ENCODE data around the gene TMEM225B.
"Not testable (repeated sequence)": the region's sequence is repeated elsewhere in the genome, so short reads cannot be mapped to it uniquely, and the experiment has no call there.

TMEM225B gene

GRCh38 chr7:99597762-99598501 lies at the start of gene TMEM225B:
TMEM225B (plus strand) TSS chr7:99598267; CDS start chr7:99604389, 6,122 bp downstream.
- TF ChIP-seq CTCF (conservative IDR thresholded peaks at IDR 0.05; ENCODE audit: low read depth, low read length): no peak
- no peak within 1 kb of the TSS for H3K4me3 ChIP-seq (ENCODE audit: low read depth, low read length)

GRCh38 chr7:99549545-99549944 lies 48.5 kb upstream of the TMEM225B start:
- not testable (repeated sequence) for H3K4me3 ChIP-seq (ENCODE audit: low read depth, low read length); DNase-seq (ENCODE audit: low read depth)

More at GRCh38 chr7:99597762-99598501, at the start of gene TMEM225B:
- no peak for DNase-seq (ENCODE audit: low read depth)

GRCh38 chr7:99551334-99551733 lies 46.7 kb upstream of the TMEM225B start:
- DNase-seq (ENCODE audit: low read depth): peak; percentile 27
- peak overlapping the region; percentile 99 for H3K4me3 ChIP-seq (ENCODE audit: low read depth, low read length)
- no peak for TF ChIP-seq CTCF (conservative IDR thresholded peaks at IDR 0.05; ENCODE audit: low read depth, low read length)

GRCh38 chr7:99551767-99552463 lies 46.2 kb upstream of the TMEM225B start, which contains the start of gene FAM200A:
FAM200A (minus strand) TSS chr7:99552114; CDS start chr7:99548407, 3,707 bp downstream.
- peak within 1 kb of the TSS; percentile 99 for H3K4me3 ChIP-seq (ENCODE audit: low read depth, low read length)
- no peak for TF ChIP-seq CTCF (conservative IDR thresholded peaks at IDR 0.05; ENCODE audit: low read depth, low read length)
- DNase-seq (ENCODE audit: low read depth): peak; percentile 92

GRCh38 chr7:99553039-99553438 lies 45.0 kb upstream of the TMEM225B start:
- no peak for DNase-seq (ENCODE audit: low read depth)
- H3K4me3 ChIP-seq (ENCODE audit: low read depth, low read length): no peak overlapping the region
- no peak for TF ChIP-seq CTCF (conservative IDR thresholded peaks at IDR 0.05; ENCODE audit: low read depth, low read length)

- no peak overlapping the region for H3K4me3 ChIP-seq (ENCODE audit: low read depth, low read length)
- DNase-seq (ENCODE audit: low read depth): no peak
Measured at GRCh38 chr7:99554939-99555338, 43.1 kb upstream of the TMEM225B start.

More at GRCh38 chr7:99554939-99555338, 43.1 kb upstream of the TMEM225B start:
- no peak for TF ChIP-seq CTCF (conservative IDR thresholded peaks at IDR 0.05; ENCODE audit: low read depth, low read length)

All from choroid plexus epithelial cell (primary cell).